Nephron progenitor cell (in vitro differentiated cells): Measurements from ENCODE around the gene NDUFS4.

ENCODE experiments used
- DNase-seq: peaks from one replicate; pipeline ENCODE4 v3.0.0; 2021
- H3K27ac Mint-ChIP-seq: 2 replicates; pipeline ENCODE4 v1.8.0; 2021; ENCODE audit warnings: mild to moderate bottlenecking, moderate library complexity, mixed read lengths
- H3K27me3 Mint-ChIP-seq: 2 replicates; pipeline ENCODE4 v1.8.0; 2021; ENCODE audit warnings: mild to moderate bottlenecking, low read depth, mixed read lengths; ENCODE audit not compliant: poor library complexity
- H3K36me3 Mint-ChIP-seq: 2 replicates; pipeline ENCODE4 v1.8.0; 2021; ENCODE audit warnings: low read depth, mixed read lengths
- H3K4me1 Mint-ChIP-seq: 2 replicates; pipeline ENCODE4 v1.8.0; 2021; ENCODE audit warnings: mixed read lengths
- H3K4me3 Mint-ChIP-seq: 2 replicates; pipeline ENCODE4 v1.8.0; 2021; ENCODE audit warnings: mild to moderate bottlenecking, moderate library complexity, mixed read lengths
- H3K9me3 Mint-ChIP-seq: 2 replicates; pipeline ENCODE4 v1.8.0; 2021; ENCODE audit warnings: mild to moderate bottlenecking, moderate library complexity, mixed read lengths
- CTCF ChIP-seq: fragments of 200-600 bp; sonication (generic); IDR thresholded peaks from 2 replicates; pipeline ENCODE4 v1.5.0; 2021; ENCODE audit warnings: antibody characterized with exemption

The NDUFS4 gene

GRCh38 chr5:53726121-53726520 is 165.7 kb downstream of the NDUFS4 start:
- H3K4me1 Mint-ChIP-seq, result peaks cover 3% of the 10 kb centered on the region
- H3K27me3 Mint-ChIP-seq, result no peaks in the 10 kb centered on the region
- H3K9me3 Mint-ChIP-seq, result peaks cover 10% of the 10 kb centered on the region
- no peak for DNase-seq
- no peak for TF ChIP-seq CTCF
- no peak overlapping the region for H3K4me3 Mint-ChIP-seq
- H3K27ac Mint-ChIP-seq, result no peak overlapping the region
- no peaks in the 10 kb centered on the region for H3K36me3 Mint-ChIP-seq

DNA sequence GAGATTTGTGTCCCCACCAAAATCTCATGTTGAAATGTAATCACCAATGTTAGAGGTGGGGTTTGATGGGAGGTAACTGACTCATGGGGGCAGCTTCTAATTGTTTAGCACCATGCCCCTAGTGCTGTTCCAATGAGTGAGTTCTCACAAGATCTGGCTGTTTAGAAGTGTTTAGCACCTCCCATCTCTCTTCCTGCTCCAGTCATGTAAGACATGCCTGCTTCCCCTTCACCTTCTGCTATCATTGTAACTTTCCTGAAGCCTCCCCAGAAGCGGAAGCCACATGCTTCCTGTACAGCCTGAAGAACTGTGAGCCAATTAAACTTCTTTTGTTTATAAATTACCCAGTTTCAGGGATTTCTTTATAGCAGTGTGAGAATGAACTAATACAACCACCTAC is 170.5 kb downstream of the NDUFS4 start:
- no peaks in the 10 kb centered on the region for H3K36me3 Mint-ChIP-seq
- no peak overlapping the region for H3K27ac Mint-ChIP-seq
- H3K4me3 Mint-ChIP-seq, result no peak overlapping the region
- DNase-seq, result no peak
- no peak for TF ChIP-seq CTCF
- peaks cover 6% of the 10 kb centered on the region for H3K4me1 Mint-ChIP-seq
- H3K9me3 Mint-ChIP-seq, result peaks cover 8% of the 10 kb centered on the region
- peaks cover 3% of the 10 kb centered on the region for H3K27me3 Mint-ChIP-seq
